Measurements from ENCODE around the gene RAPGEF1. TPM values are rescaled to one million over a fixed set of nuclear protein-coding genes. Genes with fewer than 3 reads are reported as not detected.

RAPGEF1 gene
- total and polyA plus RNA-seq, 2 of the 13 experiments (the other 11 are each of a cell fraction or from before 2014, with no cell fraction given): 21.2 to 38.9 TPM

- TF ChIP-seq IKZF5 (CRISPR knock-in tag; IDR thresholded peaks at IDR 0.05) (peak; percentile 66), ARID3A (IDR thresholded peaks at IDR 0.05; ENCODE audit: low read depth, low read length) (0 out of 2 replicates have a peak, but pooled peaks have one; percentile 23), HBP1 (CRISPR knock-in tag; IDR thresholded peaks at IDR 0.05; ENCODE audit: low read depth) (no peak), KLF13 (CRISPR knock-in tag; IDR thresholded peaks at IDR 0.05) (no peak), ZFP82 (CRISPR knock-in tag; IDR thresholded peaks at IDR 0.05; ENCODE audit: borderline replicate concordance) (no peak), CSRNP1 (CRISPR knock-in tag; IDR thresholded peaks at IDR 0.05) (no peak), CHD4 (IDR thresholded peaks at IDR 0.05; ENCODE audit: borderline replicate concordance, low read length) (no peak), PITX1 (CRISPR knock-in tag; IDR thresholded peaks at IDR 0.05) (peak; percentile 43; the same call in 1 of the 2 replicates), CAMTA2 (CRISPR knock-in tag; IDR thresholded peaks at IDR 0.05; ENCODE audit: borderline replicate concordance) (no peak), SMAD1 (CRISPR knock-in tag; IDR thresholded peaks at IDR 0.05; ENCODE audit: borderline replicate concordance, low read depth) (no peak), HDAC6 (IDR thresholded peaks at IDR 0.05; ENCODE audit: low read depth, low read length) (no peak), GZF1 (CRISPR knock-in tag; IDR thresholded peaks at IDR 0.05) (no peak), THRA (CRISPR knock-in tag; IDR thresholded peaks at IDR 0.05; ENCODE audit: borderline replicate concordance) (no peak), SP140L (CRISPR knock-in tag; IDR thresholded peaks at IDR 0.05; ENCODE audit: borderline replicate concordance) (no peak), ZMAT3 (CRISPR knock-in tag; conservative IDR thresholded peaks at IDR 0.05) (no peak), ATRX (CRISPR knock-in tag; IDR thresholded peaks at IDR 0.05; ENCODE audit: borderline replicate concordance) (no peak), ZNF652 (CRISPR knock-in tag; IDR thresholded peaks at IDR 0.05; ENCODE audit: borderline replicate concordance, low read depth) (no peak), KDM4B (CRISPR knock-in tag; IDR thresholded peaks at IDR 0.05) (no peak), SAP130 (CRISPR knock-in tag; IDR thresholded peaks at IDR 0.05; ENCODE audit: low read depth) (peak; percentile 72), MEF2D (CRISPR knock-in tag; IDR thresholded peaks at IDR 0.05) (no peak), ZNF335 (CRISPR knock-in tag; IDR thresholded peaks at IDR 0.05) (no peak), TBL1XR1 (IDR thresholded peaks at IDR 0.05; ENCODE audit: borderline replicate concordance, low read length, partially characterized antibody) (no peak), FOXK2 (IDR thresholded peaks at IDR 0.05) (no peak), ZNF749 (CRISPR knock-in tag; IDR thresholded peaks at IDR 0.05; ENCODE audit: borderline replicate concordance) (no peak), SIX4 (CRISPR knock-in tag; IDR thresholded peaks at IDR 0.05) (0 out of 2 replicates have a peak, but pooled peaks have one; percentile 14)
Observed at GRCh38 chr9:131601683-131602181, 138.1 kb downstream of the RAPGEF1 start (continued).
